NCI-H1417 treated with DMSO at 0.1 percent for 48 hours (cell line): Measurements from ENCODE around the gene ATXN1L.
"Not testable (repeated sequence)": the region's sequence is repeated elsewhere in the genome, so short reads cannot be mapped to it uniquely, and the experiment has no call there.

Source experiments
- DNase-seq: peaks from one replicate; lab custom pipeline; 2025; lab: John Stamatoyannopoulos, UW

Gene ATXN1L

GRCh38 chr16:71852158-71852557 is 6.4 kb downstream of the ATXN1L start:
- no peak for DNase-seq

- no peak for DNase-seq
Measured at GRCh38 chr16:71852561-71852960, 6.8 kb downstream of the ATXN1L start.

- DNase-seq, result no peak
Measured at GRCh38 chr16:71853413-71853812, 7.6 kb downstream of the ATXN1L start.

- DNase-seq, result no peak
Measured at GRCh38 chr16:71854369-71854948, 8.7 kb downstream of the ATXN1L start.

GRCh38 chr16:71855937-71856662 is 10.3 kb downstream of the ATXN1L start:
- no peak for DNase-seq

GRCh38 chr16:71859762-71860521 is 14.2 kb downstream of the ATXN1L start:
- no peak for DNase-seq

- DNase-seq, result no peak
Measured at GRCh38 chr16:71863995-71864394, 18.2 kb downstream of the ATXN1L start.

GRCh38 chr16:71865173-71865863 is 19.5 kb downstream of the ATXN1L start:
- no peak for DNase-seq

GRCh38 chr16:71867175-71867574 is 21.4 kb downstream of the ATXN1L start:
- DNase-seq, result not testable (repeated sequence)

GRCh38 chr16:71867939-71868338 is 22.2 kb downstream of the ATXN1L start:
- no peak for DNase-seq

- DNase-seq, result no peak
Measured at GRCh38 chr16:71869089-71869488, 23.3 kb downstream of the ATXN1L start.

GRCh38 chr16:71870818-71871217 is 25.0 kb downstream of the ATXN1L start:
- DNase-seq, result no peak

- DNase-seq, result no peak
Measured at GRCh38 chr16:71873199-71873598, 27.4 kb downstream of the ATXN1L start.

- no peak for DNase-seq
Measured at GRCh38 chr16:71878911-71879310, 33.1 kb downstream of the ATXN1L start.

- no peak for DNase-seq
Measured at GRCh38 chr16:71880176-71880575, 34.4 kb downstream of the ATXN1L start.

GRCh38 chr16:71882505-71883167 is 36.9 kb downstream of the ATXN1L start:
- DNase-seq, result no peak

- no peak for DNase-seq
Measured at GRCh38 chr16:71883168-71883848, 37.5 kb downstream of the ATXN1L start.

- no peak for DNase-seq
Measured at GRCh38 chr16:71883849-71884638, 38.3 kb downstream of the ATXN1L start, which contains the start of gene ZNF821. Gene ZNF821 (minus strand): TSS chr16:71884182. CDS start chr16:71879946, 4,236 bp downstream.

GRCh38 chr16:71885261-71885650 is 39.5 kb downstream of the ATXN1L start:
- no peak for DNase-seq

GRCh38 chr16:71889147-71889546 is 43.4 kb downstream of the ATXN1L start:
- no peak for DNase-seq

GRCh38 chr16:71893888-71894228 is 48.1 kb downstream of the ATXN1L start:
- no peak for DNase-seq
